PC-9 (cell line): ENCODE data around the gene CWC27. TPM values are rescaled to one million over a fixed set of nuclear protein-coding genes. Genes with fewer than 3 reads are reported as not detected.

Experiments
- BruUV-seq: library from RNA; stranded (reverse); fragments of 400-500 nt; replicated peaks from 2 replicates; lab custom pipeline; 2021; lab: Mats Ljungman, UMichigan
- CTCF ChIA-PET: fragments of 300-600 bp; sonication (Branson Sonifier 250); formaldehyde crosslinking; loops from one replicate; lab custom pipeline; 2022; ENCODE audit warnings: antibody characterized with exemption; lab: Charles Lee
- POLR2A ChIA-PET: fragments of 300-600 bp; sonication (Branson Sonifier 250); formaldehyde crosslinking; loops from one replicate; lab custom pipeline; 2022; ENCODE audit warnings: antibody characterized with exemption; ENCODE audit not compliant: unreplicated experiment; lab: Charles Lee
- DNase-seq, 2 experiments: peaks; one replicate each; pipeline versions ENCODE4 v3.0.0 to v3.0.0-alpha.2; 2015 to 2022; ENCODE audit warnings: mixed read lengths in 1 of 2
- H2AFZ ChIP-seq: fragments of 200-600 bp; sonication (generic); 2 replicates; pipeline ENCODE4 v1.8.1; 2017; ENCODE audit warnings: antibody characterized with exemption
- H3F3A ChIP-seq: fragments of 200-600 bp; sonication (generic); 2 replicates; pipeline ENCODE4 v1.8.1; 2017; ENCODE audit warnings: antibody characterized with exemption, mild to moderate bottlenecking, low read depth; ENCODE audit not compliant: insufficient read depth
- H3K27ac ChIP-seq: fragments of 200-600 bp; sonication (generic); 2 replicates; pipeline ENCODE4 v1.6.1; 2016; ENCODE audit warnings: mixed run types
- H3K27me3 ChIP-seq: fragments of 200-600 bp; sonication (generic); 2 replicates; pipeline ENCODE4 v1.6.1; 2016; ENCODE audit warnings: low read depth, mixed run types; ENCODE audit not compliant: insufficient read depth
- H3K36me3 ChIP-seq: fragments of 200-600 bp; sonication (generic); 2 replicates; pipeline ENCODE4 v1.6.1; 2016; ENCODE audit warnings: low read depth, mixed run types
- H3K4me1 ChIP-seq: fragments of 200-600 bp; sonication (generic); replicated peaks from 2 replicates; pipeline ENCODE4 v1.6.1; 2016; ENCODE audit warnings: mixed run types; ENCODE audit not compliant: insufficient read depth
- H3K4me2 ChIP-seq: fragments of 200-600 bp; sonication (generic); 2 replicates; pipeline ENCODE4 v1.6.1; 2017; ENCODE audit warnings: mixed run types
- H3K4me3 ChIP-seq: fragments of 200-600 bp; sonication (generic); 2 replicates; pipeline ENCODE4 v1.6.1; 2016; ENCODE audit warnings: mixed run types
- H3K79me2 ChIP-seq: fragments of 200-600 bp; sonication (generic); 2 replicates; pipeline ENCODE4 v1.6.1; 2017; ENCODE audit warnings: low read depth, mixed run types
- H3K9me2 ChIP-seq: fragments of 200-600 bp; sonication (generic); 2 replicates; pipeline ENCODE4 v1.8.1; 2017; ENCODE audit warnings: mild to moderate bottlenecking; ENCODE audit not compliant: insufficient read depth
- H3K9me3 ChIP-seq: fragments of 200-600 bp; sonication (generic); 2 replicates; pipeline ENCODE4 v1.8.1; 2016; ENCODE audit warnings: low read depth; ENCODE audit not compliant: insufficient read depth
- H4K20me1 ChIP-seq: fragments of 200-600 bp; sonication (generic); 2 replicates; pipeline ENCODE4 v1.8.1; 2017; ENCODE audit not compliant: insufficient read depth
- CTCF ChIP-seq: fragments of 200-600 bp; sonication (generic); conservative IDR thresholded peaks from 2 replicates; pipeline ENCODE4 v1.6.1; 2017; ENCODE audit warnings: mixed run types, antibody characterized with exemption, mild to moderate bottlenecking, moderate library complexity
- EZH2 ChIP-seq: fragments of 200-600 bp; sonication (generic); IDR thresholded peaks from 2 replicates; pipeline ENCODE4 v1.8.0; 2017; ENCODE audit warnings: antibody characterized with exemption, low read depth
- intact Hi-C: fragments of 100-400 bp; cut with micrococcal nuclease; formaldehyde crosslinking; loops from one replicate; pipeline ENCODE4 v1.10.0; 2022; ENCODE audit not compliant: unreplicated experiment
- total RNA-seq: library from RNA; stranded (reverse); gene quantifications from 2 replicates; pipeline ENCODE4 v1.2.3, GENCODE V29; 2021

CWC27 gene
- total RNA-seq, 1 experiment from 2014 or later, result 24.1 TPM

GRCh38 chr5:64766941-64767340, 1.8 kb upstream of the CWC27 start:
- TF ChIP-seq CTCF, result no peak
- Histone ChIP-seq H3K9me3 (no peaks in the 10 kb centered on the region), H3K4me3 (peak overlapping the region; percentile 86; the same call in 1 of the 2 replicates), H3K4me1 (peaks cover 38% of the 10 kb centered on the region), H3K27me3 (no peaks in the 10 kb centered on the region), H2AFZ (no peak overlapping the region), H4K20me1 (no peaks in the 10 kb centered on the region), H3K79me2 (peaks cover 68% of the 10 kb centered on the region), H3K36me3 (0 out of 2 replicates have a peak, but pooled peaks cover 4% of the 10 kb centered on the region), H3K27ac (peak overlapping the region; percentile 76), H3F3A (peaks cover 22% of the 10 kb centered on the region), H3K9me2 (no peaks in the 10 kb centered on the region), H3K4me2 (peak overlapping the region; percentile 96)
- intact Hi-C loops, result no loop called here
- ChIA-PET POLR2A (no interaction called here), CTCF (no interaction called here)
- no peak for DNase-seq
- no TSS peak for BruUV-seq

DNA sequence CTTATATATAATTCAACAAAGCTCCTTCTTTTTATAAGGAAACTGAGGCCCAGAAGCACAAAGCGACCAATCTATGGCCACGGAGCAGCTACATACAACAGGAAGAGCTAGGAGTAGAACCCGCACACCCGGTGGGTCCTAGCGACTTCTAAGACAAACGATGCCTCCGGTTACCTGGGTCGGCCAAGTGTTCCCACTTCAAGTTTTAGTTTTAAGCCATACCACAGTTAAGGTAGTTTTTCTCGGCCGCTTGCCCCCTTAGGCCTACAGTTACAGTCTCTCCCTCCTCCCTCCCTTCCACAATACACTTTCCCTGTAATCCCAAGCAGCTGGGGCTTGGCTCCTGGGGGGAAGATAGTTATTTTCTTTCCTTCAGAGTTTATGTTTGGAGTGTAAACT, 772 bp upstream of the CWC27 start:
- 0 out of 2 replicates have a peak, but pooled peaks cover 4% of the 10 kb centered on the region for H3K36me3 ChIP-seq
- intact Hi-C loops, result no loop called here
- TSS peak; percentile 37 for BruUV-seq

DNA sequence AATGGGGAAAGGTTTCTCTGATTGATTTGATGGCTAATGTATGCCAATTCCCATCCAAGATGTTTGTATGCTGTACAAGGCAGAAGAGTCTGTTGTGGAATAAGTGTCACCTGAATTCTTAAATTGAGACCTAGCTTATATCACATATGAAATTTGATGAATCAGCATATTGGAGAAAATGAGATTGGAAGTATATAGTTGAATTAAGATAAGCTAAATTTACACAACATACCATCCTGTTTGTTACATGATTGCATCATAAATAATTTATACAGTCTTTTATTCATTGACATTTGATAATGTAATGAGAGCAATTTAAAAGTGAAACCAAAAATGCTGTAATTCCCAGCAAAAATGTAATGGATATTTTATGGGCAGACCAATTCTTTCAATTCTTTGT, 1.1 kb downstream of the CWC27 start:
- intact Hi-C loops, result no loop called here
- peak overlapping the region; percentile 93 for H2AFZ ChIP-seq
- H3K36me3 ChIP-seq, result 0 out of 2 replicates have a peak, but pooled peaks cover 1% of the 10 kb centered on the region
- no peaks in the 10 kb centered on the region for H3K27me3 ChIP-seq
- H3K9me3 ChIP-seq, result no peaks in the 10 kb centered on the region
- no peak for TF ChIP-seq CTCF
- TF ChIP-seq EZH2, result no peak
- H3K4me3 ChIP-seq, result peak overlapping the region; percentile 86
- no TSS peak for BruUV-seq
- no peaks in the 10 kb centered on the region for H4K20me1 ChIP-seq
- H3F3A ChIP-seq, result peaks cover 22% of the 10 kb centered on the region
- H3K9me2 ChIP-seq, result no peaks in the 10 kb centered on the region
- H3K79me2 ChIP-seq, result peaks cover 59% of the 10 kb centered on the region
- ChIA-PET POLR2A (no interaction called here), CTCF (no interaction called here)
- peaks cover 38% of the 10 kb centered on the region for H3K4me1 ChIP-seq
- DNase-seq, result no peak
- peak overlapping the region; percentile 96 for H3K4me2 ChIP-seq
- H3K27ac ChIP-seq, result no peak overlapping the region

More for the DNA sequence above, 772 bp upstream of the CWC27 start:
- ChIA-PET POLR2A (interaction anchor here (0.5 to 0.6 kb wide), 2 partner anchors 109 to 630 kb away, joined by 3 to 5 read pairs; no protein-coding TSS in a partner anchor), CTCF (no interaction called here)
- peaks cover 38% of the 10 kb centered on the region for H3K4me1 ChIP-seq
- TF ChIP-seq CTCF, result no peak
- no peak for TF ChIP-seq EZH2
- peaks cover 22% of the 10 kb centered on the region for H3F3A ChIP-seq
- H2AFZ ChIP-seq, result peak overlapping the region; percentile 93
- DNase-seq, result no peak
- peak overlapping the region; percentile 63 for H3K27ac ChIP-seq
- H3K79me2 ChIP-seq, result peaks cover 68% of the 10 kb centered on the region
- no peaks in the 10 kb centered on the region for H3K9me3 ChIP-seq
- peak overlapping the region; percentile 96 for H3K4me2 ChIP-seq
- H3K9me2 ChIP-seq, result no peaks in the 10 kb centered on the region
- no peaks in the 10 kb centered on the region for H3K27me3 ChIP-seq
- H3K4me3 ChIP-seq, result peak overlapping the region; percentile 86
- H4K20me1 ChIP-seq, result no peaks in the 10 kb centered on the region
